Adrenal gland (tissue), 12 donors: ENCODE results near the gene LMAN1L. TPM values are rescaled to one million over a fixed set of nuclear protein-coding genes. Genes with fewer than 3 reads are reported as not detected.

Experiments
- DNase-seq, 7 donors: peaks; one replicate each; pipeline ENCODE4 v3.0.0-alpha.2; 2019 to 2020
- H3K27ac ChIP-seq, 5 donors: fragments of 200-600 bp; sonication (generic) in 4 of 5; 1 replicate in 3 of 5; 2 replicates in 2 of 5; pipeline versions ENCODE4 v1.5.1 to v1.8.0; 2016 to 2020; ENCODE audit warnings: mild to moderate bottlenecking in 1 of 5
- H3K27me3 ChIP-seq: fragments of 200-600 bp; 2 replicates; pipeline ENCODE4 v1.8.0; 2021
- H3K36me3 ChIP-seq, 2 donors: fragments of 200-600 bp; replicated peaks in 1 of 2; 1 replicate in 1 of 2; 2 replicates in 1 of 2; pipeline versions ENCODE4 v1.5.1 to v1.8.0; 2018 to 2022
- H3K4me1 ChIP-seq, 2 donors: fragments of 200-600 bp; replicated peaks in 1 of 2; 1 replicate in 1 of 2; 2 replicates in 1 of 2; pipeline versions ENCODE4 v1.5.1 to v1.8.0; 2018 to 2021
- H3K4me3 ChIP-seq, 4 donors: fragments of 200-600 bp; sonication (generic) in 3 of 4; one replicate each; pipeline ENCODE4 v1.5.1; 2016 to 2018
- H3K9me3 ChIP-seq, 3 donors: fragments of 200-600 bp; sonication (generic) in 1 of 3; replicated peaks in 1 of 3; 1 replicate in 2 of 3; 2 replicates in 1 of 3; pipeline versions ENCODE4 v1.5.1 to v1.8.0; 2016 to 2021
- CTCF ChIP-seq, 6 experiments: fragments of 450-650 bp in 4 of 6; fragments of 200-600 bp in 2 of 6; sonication (generic) in 1 of 6; IDR thresholded peaks; 1 replicate in 5 of 6; 2 replicates in 1 of 6; pipeline versions ENCODE4 v1.5.1 to v1.8.0; 2016 to 2021; ENCODE audit warnings: antibody characterized with exemption in 6 of 6, mild to moderate bottlenecking in 2 of 6, moderate library complexity in 1 of 6
- POLR2A ChIP-seq, 2 donors: fragments of 450-650 bp; IDR thresholded peaks; one replicate each; pipeline ENCODE4 v1.6.1; 2017; ENCODE audit warnings: antibody characterized with exemption in 2 of 2, mild to moderate bottlenecking in 2 of 2, moderate library complexity in 1 of 2
- WGBS, 4 donors: extraction: QIAGEN DNeasy Blood & Tissue Kit in 2 of 4; methylation state at CpG; one replicate each; pipeline versions ENCODE4 v1.1.5 to v1.1.7; 2013 to 2017; 5-methylcytosine and 5-hydroxymethylcytosine counted together
- intact Hi-C, 2 donors: fragments of 100-400 bp; cut with DNase I; formaldehyde crosslinking; loops; one replicate each; pipeline versions ENCODE4 v1.14.1 to v1.15.0; 2022 to 2023
- polyA plus RNA-seq, 3 donors: library from polyadenylated mRNA; stranded (reverse); fragments of 200-250 nt in 2 of 3; fragments of 350-450 nt in 1 of 3; fragmentation: Illumina TruSeq in 1 of 3; extraction: RNeasy Lipid Tissue Mini Kit (QIAGEN cat#74804) in 1 of 3; gene quantifications; one replicate each; pipeline ENCODE4 v1.2.3, GENCODE V29; 2013 to 2014
- total RNA-seq, 9 donors: library from RNA; depleted of rRNA in 4 of 9; stranded (reverse); fragments of >200 nt in 4 of 9; fragments of 120-200 nt in 1 of 9; fragmentation: NEBNext Ultra II Directional in 1 of 9; extraction: Animal tissue kit (Norgen Biotek cat#: 25700) in 1 of 9; gene quantifications; one replicate each; pipeline versions ENCODE4 v1.1.0 to v1.2.4, GENCODE V29; 2013 to 2023
- donor health status: healthy with polysubstance abuse.
- donor health status: Bipolar disorder and iron deficiency.
- donor health status: DM: yes; HTN: yes; CAD: no.
- donor health status: DM: no; HTN: no; CAD: no.
- donor health status: DM: no; HTN: no; CAD: no.
- donor health status: DM: yes; HTN: yes; CAD: no.

The LMAN1L gene
- total and polyA plus RNA-seq, 12 donors = 0.28 to 12.5 (median 5.1) TPM; not detected in 1

GRCh38 chr15:74773329-74773728, 39.3 kb upstream of the LMAN1L start:
- Histone ChIP-seq H3K9me3 (no peaks in the 10 kb centered on the region), H3K36me3 (no peaks in the 10 kb centered on the region), H3K27ac (no peak overlapping the region), H3K4me3 (no peak overlapping the region), H3K27me3 (no peaks in the 10 kb centered on the region), H3K4me1 (peaks cover 0 to 8% of the 10 kb centered on the region in 2 donors)
- 87 to 100% (median 97%) methylated on average over 3 to 5 of the region's 5 CpGs for WGBS, 4 donors
- DNase-seq = peak in 1 of 7 donors; percentile 13
- no peak for TF ChIP-seq POLR2A (IDR thresholded peaks at IDR 0.05)
- no peak for TF ChIP-seq CTCF (IDR thresholded peaks at IDR 0.05)
- intact Hi-C loops = loop anchor here (5.0 kb wide), 2 partner anchors 64 to 179 kb away; no protein-coding TSS in a partner anchor

GRCh38 chr15:74773731-74774252, 38.8 kb upstream of the LMAN1L start:
- Histone ChIP-seq H3K9me3 (no peaks in the 10 kb centered on the region), H3K4me1 (peaks cover 0 to 8% of the 10 kb centered on the region in 2 donors), H3K27ac (no peak overlapping the region), H3K27me3 (no peaks in the 10 kb centered on the region), H3K4me3 (no peak overlapping the region), H3K36me3 (no peaks in the 10 kb centered on the region)
- intact Hi-C loops = loop anchor here (5.0 kb wide), 2 partner anchors 64 to 179 kb away; no protein-coding TSS in a partner anchor
- DNase-seq = no peak
- TF ChIP-seq POLR2A (IDR thresholded peaks at IDR 0.05) (no peak), CTCF (IDR thresholded peaks at IDR 0.05) (no peak)
- 57 to 82% (median 73%) methylated on average over 3 to 5 of the region's 5 CpGs for WGBS, 4 donors

- H3K36me3 ChIP-seq = no peaks in the 10 kb centered on the region
- peaks cover 0 to 12% of the 10 kb centered on the region in 2 donors for H3K4me1 ChIP-seq
- no peaks in the 10 kb centered on the region for H3K27me3 ChIP-seq
- H3K9me3 ChIP-seq = no peaks in the 10 kb centered on the region
- TF ChIP-seq CTCF (IDR thresholded peaks at IDR 0.05) (no peak), POLR2A (IDR thresholded peaks at IDR 0.05) (no peak)
- intact Hi-C loops = loop anchor here in 1 of 2 donors (5.0 kb wide), 1 partner anchor 62 kb away; no protein-coding TSS in a partner anchor
- H3K27ac ChIP-seq = no peak overlapping the region
- 75 to 81% (median 78%) methylated on average over 5 of the region's 5 CpGs for WGBS, 4 donors
- no peak overlapping the region for H3K4me3 ChIP-seq
- no peak for DNase-seq
These were observed 37.5 kb upstream of the LMAN1L start for GRCh38 chr15:74775132-74775562.

DNA sequence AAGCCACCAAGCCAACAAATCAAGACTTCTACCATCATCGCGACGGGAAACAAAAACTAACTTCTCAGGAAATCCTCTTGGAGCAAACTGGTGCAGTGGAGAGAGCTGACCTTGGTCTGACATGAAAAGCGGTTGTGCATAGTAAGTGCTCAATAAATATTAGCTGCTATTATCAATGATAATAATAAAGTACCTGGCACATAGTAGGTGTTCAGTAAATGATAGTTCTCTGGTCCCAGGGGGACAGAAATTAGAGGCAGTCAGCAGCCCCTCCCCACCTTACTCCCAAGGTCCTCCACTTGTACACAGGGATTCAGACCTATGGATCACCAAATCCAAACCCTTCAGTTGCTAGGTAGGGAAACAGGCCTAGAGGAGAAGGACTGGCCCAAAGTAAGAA, 36.7 kb upstream of the LMAN1L start:
- Histone ChIP-seq H3K27me3 (no peaks in the 10 kb centered on the region), H3K27ac (no peak overlapping the region), H3K4me3 (no peak overlapping the region), H3K36me3 (no peaks in the 10 kb centered on the region), H3K4me1 (peaks cover 0 to 18% of the 10 kb centered on the region in 2 donors), H3K9me3 (no peaks in the 10 kb centered on the region)
- DNase-seq = no peak
- TF ChIP-seq POLR2A (IDR thresholded peaks at IDR 0.05) (no peak), CTCF (IDR thresholded peaks at IDR 0.05) (no peak)
- intact Hi-C loops = loop anchor here in 1 of 2 donors (5.0 kb wide), 1 partner anchor 61 kb away; no protein-coding TSS in a partner anchor
- 76 to 80% (median 79%) methylated on average over 4 of the region's 4 CpGs for WGBS, 4 donors
